Trophoblast cell (in vitro differentiated cells and primary cell): ENCODE measurements around the gene RPL10.
A peak's percentile ranks its signal among the peaks of the same experiment; 100 is the strongest.

Experiments
- DNase-seq, 2 donors: peaks; one replicate each; pipeline ENCODE4 v3.0.0-alpha.2; 2016
- H2AFZ ChIP-seq: 2 replicates; pipeline ENCODE4 v1.6.1; 2013; ENCODE audit warnings: low read length, moderate library complexity, mild to moderate bottlenecking; ENCODE audit not compliant: insufficient read depth, poor library complexity
- H2AK5ac ChIP-seq: 2 replicates; pipeline ENCODE4 v1.6.1; 2013; ENCODE audit warnings: mild to moderate bottlenecking, low read length
- H2BK120ac ChIP-seq: 2 replicates; pipeline ENCODE4 v1.6.1; 2013; ENCODE audit warnings: low read length, mild to moderate bottlenecking, moderate library complexity; ENCODE audit not compliant: insufficient read depth, poor library complexity
- H2BK12ac ChIP-seq: 2 replicates; pipeline ENCODE4 v1.6.1; 2013; ENCODE audit warnings: mild to moderate bottlenecking, low read length, moderate library complexity
- H2BK5ac ChIP-seq: 2 replicates; pipeline ENCODE4 v1.6.1; 2013; ENCODE audit warnings: low read length, low read depth, moderate library complexity, mild to moderate bottlenecking; ENCODE audit not compliant: poor library complexity
- H3K14ac ChIP-seq: 2 replicates; pipeline ENCODE4 v1.6.1; 2013; ENCODE audit warnings: mild to moderate bottlenecking, low read length
- H3K18ac ChIP-seq: 2 replicates; pipeline ENCODE4 v1.6.1; 2013; ENCODE audit warnings: mild to moderate bottlenecking, low read length
- H3K23ac ChIP-seq: 2 replicates; pipeline ENCODE4 v1.6.1; 2013; ENCODE audit warnings: low read length
- H3K27ac ChIP-seq: 2 replicates; pipeline ENCODE4 v1.5.1; 2013; ENCODE audit warnings: low read depth, mild to moderate bottlenecking, inconsistent platforms, low read length, moderate library complexity
- H3K27me3 ChIP-seq: 2 replicates; pipeline ENCODE4 v1.6.1; 2013; ENCODE audit warnings: inconsistent platforms, mild to moderate bottlenecking, low read length, moderate library complexity; ENCODE audit not compliant: insufficient read depth
- H3K36me3 ChIP-seq, 2 experiments: 1 replicate in 1 of 2; 2 replicates in 1 of 2; pipeline ENCODE4 v1.6.1; 2013; ENCODE audit warnings: low read length in 2 of 2, mild to moderate bottlenecking in 2 of 2, moderate library complexity in 1 of 2; ENCODE audit not compliant: insufficient read depth in 2 of 2, control insufficient read depth in 1 of 2
- H3K4ac ChIP-seq: 2 replicates; pipeline ENCODE4 v1.6.1; 2013; ENCODE audit warnings: low read depth, mild to moderate bottlenecking, low read length, moderate library complexity
- H3K4me1 ChIP-seq, 2 experiments: 1 replicate in 1 of 2; 2 replicates in 1 of 2; pipeline ENCODE4 v1.6.1; 2013; ENCODE audit warnings: low read length in 2 of 2, mild to moderate bottlenecking in 2 of 2, moderate library complexity in 1 of 2; ENCODE audit not compliant: insufficient read depth in 2 of 2, control insufficient read depth in 1 of 2
- H3K4me2 ChIP-seq: 2 replicates; pipeline ENCODE4 v1.6.1; 2013; ENCODE audit warnings: inconsistent platforms, mild to moderate bottlenecking, low read length, moderate library complexity
- H3K4me3 ChIP-seq: 2 replicates; pipeline ENCODE4 v1.5.1; 2013; ENCODE audit warnings: mild to moderate bottlenecking, low read depth, low read length, inconsistent platforms
- H3K79me1 ChIP-seq: one replicate; pipeline ENCODE4 v1.6.1; 2013; ENCODE audit warnings: low read length
- H3K79me2 ChIP-seq: 2 replicates; pipeline ENCODE4 v1.6.1; 2013; ENCODE audit warnings: low read length, mild to moderate bottlenecking; ENCODE audit not compliant: control insufficient read depth, insufficient read depth, poor library complexity
- H3K9ac ChIP-seq: 2 replicates; pipeline ENCODE4 v1.6.1; 2013; ENCODE audit warnings: mild to moderate bottlenecking, low read length
- H3K9me3 ChIP-seq: 2 replicates; pipeline ENCODE4 v1.6.1; 2013; ENCODE audit warnings: low read depth, mild to moderate bottlenecking, control low read depth, inconsistent platforms, low read length; ENCODE audit not compliant: insufficient read depth
- H4K12ac ChIP-seq: 2 replicates; pipeline ENCODE4 v1.6.1; 2013; ENCODE audit warnings: low read depth, mild to moderate bottlenecking, low read length, moderate library complexity
- H4K8ac ChIP-seq: 2 replicates; pipeline ENCODE4 v1.6.1; 2013; ENCODE audit warnings: low read depth, mild to moderate bottlenecking, low read length, moderate library complexity
- H4K91ac ChIP-seq: one replicate; pipeline ENCODE4 v1.6.1; 2013; ENCODE audit warnings: low read depth, mild to moderate bottlenecking, low read length, moderate library complexity
- WGBS: extraction: QIAGEN DNeasy Blood & Tissue Kit; methylation state at CpG from one replicate; pipeline ENCODE4 v1.1.7; 2013; ENCODE audit warnings: missing lambda C conversion rate; ENCODE audit not compliant: insufficient read length, insufficient coverage; ENCODE audit errors: extremely low coverage; 5-methylcytosine and 5-hydroxymethylcytosine counted together

The RPL10 gene

DNA sequence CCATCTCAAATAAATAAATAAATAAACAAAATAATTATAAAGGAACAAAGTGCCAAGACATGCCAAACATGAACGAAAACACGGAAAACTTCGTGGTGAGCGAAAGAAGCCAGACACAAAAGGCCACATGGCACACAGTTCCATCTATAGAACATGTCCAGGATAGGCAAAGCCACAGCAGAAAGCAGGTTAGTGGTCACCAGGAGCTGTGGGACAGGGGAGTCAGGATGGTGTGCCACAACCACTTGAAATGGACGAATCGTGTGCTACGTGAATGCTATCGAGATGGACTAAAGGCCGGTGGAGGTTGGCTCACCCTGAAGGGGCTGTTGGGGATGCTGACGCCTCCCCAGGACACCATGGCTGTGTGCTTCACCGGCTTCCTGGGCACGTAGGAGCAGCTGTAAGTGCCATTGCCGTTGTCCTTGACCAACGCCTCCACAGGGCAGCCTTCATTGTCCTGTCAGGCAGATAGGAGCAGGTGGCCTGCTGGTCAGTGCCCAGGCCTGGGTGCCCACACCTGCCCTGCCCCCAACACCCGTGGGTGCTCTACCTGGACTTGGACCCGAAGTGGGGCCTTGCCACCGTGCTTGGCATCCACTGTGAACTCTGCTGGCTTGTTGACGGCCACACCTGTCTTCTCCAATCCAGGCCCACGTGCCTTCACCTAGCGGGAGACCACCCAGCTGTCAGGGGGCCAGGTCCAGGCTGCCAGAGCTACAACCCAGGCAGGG lies 34.3 kb upstream of the RPL10 start:
- no peak overlapping the region for H2BK5ac ChIP-seq
- H3K36me3 ChIP-seq: peaks cover 95 to 96% of the 10 kb centered on the region in 2 experiments
- H3K27me3 ChIP-seq: no peaks in the 10 kb centered on the region
- peaks cover 4% of the 10 kb centered on the region for H3K79me1 ChIP-seq
- H4K12ac ChIP-seq: no peak overlapping the region
- no peak overlapping the region for H3K14ac ChIP-seq
- H4K8ac ChIP-seq: no peak overlapping the region
- no peak overlapping the region for H4K91ac ChIP-seq
- H2AK5ac ChIP-seq: no peak overlapping the region
- H3K4me2 ChIP-seq: no peak overlapping the region
- H2AFZ ChIP-seq: no peak overlapping the region
- H2BK12ac ChIP-seq: no peak overlapping the region
- no peak overlapping the region for H3K27ac ChIP-seq
- H3K18ac ChIP-seq: no peak overlapping the region
- no peak overlapping the region for H3K4ac ChIP-seq
- H3K79me2 ChIP-seq: peaks cover 16% of the 10 kb centered on the region
- H2BK120ac ChIP-seq: no peak overlapping the region
- no peak overlapping the region for H3K9ac ChIP-seq
- H3K4me1 ChIP-seq: peaks cover 8 to 9% of the 10 kb centered on the region in 2 experiments
- no peak overlapping the region for H3K4me3 ChIP-seq
- WGBS: no CpG with 5 or more reads among the region's 20 CpGs
- H3K23ac ChIP-seq: no peak overlapping the region
- no peak for DNase-seq
- no peaks in the 10 kb centered on the region for H3K9me3 ChIP-seq

DNA sequence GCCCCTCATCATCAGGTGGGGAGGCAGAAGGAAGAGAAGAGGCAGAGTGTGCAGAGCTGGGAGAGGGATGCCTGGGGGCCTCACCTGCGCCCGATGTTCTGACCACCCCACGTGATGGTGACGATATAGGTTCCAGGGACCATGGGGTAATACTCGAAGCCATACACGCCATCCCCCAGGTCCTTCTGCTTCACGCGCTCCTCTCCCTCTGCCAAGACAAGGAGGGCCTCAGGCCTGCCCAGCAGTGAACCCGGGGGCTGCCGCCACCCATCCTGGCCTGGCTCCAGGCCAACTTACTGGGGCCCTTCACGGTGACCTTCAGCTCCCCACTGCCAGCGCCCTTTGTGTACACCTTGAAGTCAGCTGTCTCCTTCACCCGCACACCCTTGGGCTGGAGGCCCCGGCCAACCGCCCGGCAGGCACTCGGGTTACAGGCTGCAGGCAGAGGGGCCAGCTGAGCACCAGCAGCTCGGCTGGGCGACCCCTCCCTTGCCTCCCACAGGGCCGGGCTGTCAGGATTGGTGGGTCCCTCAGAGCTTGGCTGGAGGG lies 33.1 kb upstream of the RPL10 start:
- H3K23ac ChIP-seq: no peak overlapping the region
- H3K4me1 ChIP-seq: peaks cover 8 to 9% of the 10 kb centered on the region in 2 experiments
- no peak overlapping the region for H2BK12ac ChIP-seq
- no peak overlapping the region for H3K4me2 ChIP-seq
- H3K79me1 ChIP-seq: peaks cover 12% of the 10 kb centered on the region
- peaks cover 85 to 88% of the 10 kb centered on the region in 2 experiments for H3K36me3 ChIP-seq
- H2AK5ac ChIP-seq: no peak overlapping the region
- peaks cover 25% of the 10 kb centered on the region for H3K79me2 ChIP-seq
- no peak overlapping the region for H3K18ac ChIP-seq
- H3K9ac ChIP-seq: no peak overlapping the region
- no peak overlapping the region for H2BK120ac ChIP-seq
- no peak overlapping the region for H3K14ac ChIP-seq
- no CpG with 5 or more reads among the region's 20 CpGs for whole genome bisulfite sequencing
- no peak overlapping the region for H3K27ac ChIP-seq
- H4K12ac ChIP-seq: no peak overlapping the region
- no peak overlapping the region for H2AFZ ChIP-seq
- no peak overlapping the region for H4K8ac ChIP-seq
- H3K4ac ChIP-seq: no peak overlapping the region
- H3K4me3 ChIP-seq: no peak overlapping the region
- H3K27me3 ChIP-seq: no peaks in the 10 kb centered on the region
- no peak overlapping the region for H2BK5ac ChIP-seq
- DNase-seq: no peak
- H3K9me3 ChIP-seq: no peaks in the 10 kb centered on the region
- H4K91ac ChIP-seq: no peak overlapping the region

DNA sequence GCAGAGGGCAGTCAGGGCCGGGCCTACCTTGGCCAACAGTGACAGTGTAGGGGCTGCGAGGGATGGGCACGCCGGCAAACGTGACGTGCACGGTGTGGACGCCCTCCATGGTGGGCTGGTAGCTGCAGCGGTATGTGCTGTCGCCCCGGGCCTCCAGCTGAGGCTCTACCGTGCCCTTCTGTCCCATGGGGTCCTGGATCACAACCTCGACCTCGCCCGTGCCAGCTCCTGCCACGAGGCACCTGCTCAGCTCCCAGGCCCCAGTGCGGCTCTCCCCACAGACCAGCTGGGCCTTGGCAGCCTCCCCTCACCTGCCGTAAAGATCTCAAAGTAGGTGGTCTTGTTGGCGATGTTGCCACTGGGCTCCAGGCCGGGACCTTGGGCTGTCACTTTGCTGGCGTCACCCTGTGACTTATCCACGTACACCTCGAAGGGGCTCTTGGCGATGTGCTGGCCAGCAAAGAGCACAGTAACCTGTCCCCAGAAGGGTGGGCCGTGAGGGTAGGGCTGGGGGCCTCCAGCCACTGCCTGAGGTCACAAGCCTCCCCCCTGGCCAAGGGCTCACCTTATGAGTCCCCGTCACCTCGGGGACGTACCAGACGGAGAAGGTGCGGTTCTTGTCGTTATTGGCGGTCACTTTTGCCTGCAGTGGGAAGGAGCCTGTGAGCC lies 32.0 kb upstream of the RPL10 start:
- H4K91ac ChIP-seq: no peak overlapping the region
- no peak overlapping the region for H3K27ac ChIP-seq
- H2BK120ac ChIP-seq: no peak overlapping the region
- no peak overlapping the region for H3K9ac ChIP-seq
- peaks cover 81 to 85% of the 10 kb centered on the region in 2 experiments for H3K36me3 ChIP-seq
- no peaks in the 10 kb centered on the region for H3K27me3 ChIP-seq
- no peak overlapping the region for H3K4me3 ChIP-seq
- peaks cover 20% of the 10 kb centered on the region for H3K79me1 ChIP-seq
- no peak overlapping the region for H2AFZ ChIP-seq
- H3K79me2 ChIP-seq: peaks cover 33% of the 10 kb centered on the region
- no peak overlapping the region for H2BK12ac ChIP-seq
- no peak overlapping the region for H2BK5ac ChIP-seq
- no peaks in the 10 kb centered on the region for H3K9me3 ChIP-seq
- WGBS: no CpG with 5 or more reads among the region's 32 CpGs
- H2AK5ac ChIP-seq: no peak overlapping the region
- peak overlapping the region; percentile 89 for H3K4ac ChIP-seq
- no peak overlapping the region for H3K14ac ChIP-seq
- no peak overlapping the region for H3K4me2 ChIP-seq
- H4K12ac ChIP-seq: peak overlapping the region; percentile 69
- peaks cover 8 to 9% of the 10 kb centered on the region in 2 experiments for H3K4me1 ChIP-seq
- H4K8ac ChIP-seq: no peak overlapping the region
- DNase-seq: no peak
- H3K23ac ChIP-seq: no peak overlapping the region
- H3K18ac ChIP-seq: no peak overlapping the region

DNA sequence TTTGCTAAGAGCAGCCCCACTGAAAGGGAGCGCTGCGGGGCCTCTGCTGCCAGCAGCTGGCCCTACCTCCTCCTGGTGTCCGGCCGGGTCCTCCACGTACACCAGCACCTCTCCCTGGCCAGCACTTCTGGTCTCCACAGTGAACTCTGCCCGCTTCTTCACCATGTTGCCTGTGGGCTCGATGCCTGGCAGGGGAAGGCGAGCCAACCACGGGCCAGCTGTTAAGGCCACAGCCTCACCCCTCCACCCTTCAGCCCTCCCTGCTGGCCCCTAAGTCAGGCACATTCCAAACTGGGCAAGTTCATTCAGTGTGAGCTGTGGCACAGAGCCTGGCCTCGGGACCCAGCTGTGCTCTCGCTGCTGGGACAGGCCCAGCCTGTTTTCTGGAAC lies 31.5 kb upstream of the RPL10 start:
- Histone ChIP-seq H3K4ac (peak overlapping the region; percentile 89), H2AK5ac (no peak overlapping the region), H2BK120ac (no peak overlapping the region), H3K79me1 (peaks cover 23% of the 10 kb centered on the region), H2AFZ (no peak overlapping the region), H3K27me3 (no peaks in the 10 kb centered on the region), H3K14ac (no peak overlapping the region), H3K9me3 (no peaks in the 10 kb centered on the region), H2BK5ac (no peak overlapping the region), H3K9ac (no peak overlapping the region), H4K12ac (peak overlapping the region; percentile 77), H3K4me3 (no peak overlapping the region), H3K36me3 (peaks cover 76 to 80% of the 10 kb centered on the region in 2 experiments), H4K8ac (peak overlapping the region; percentile 18), H3K79me2 (peaks cover 35% of the 10 kb centered on the region), H3K23ac (no peak overlapping the region), H4K91ac (no peak overlapping the region), H3K18ac (no peak overlapping the region), H3K4me2 (peak overlapping the region; percentile 20), H3K4me1 (peaks cover 8 to 9% of the 10 kb centered on the region in 2 experiments), H3K27ac (no peak overlapping the region), H2BK12ac (no peak overlapping the region)
- no CpG with 5 or more reads among the region's 11 CpGs for WGBS
- DNase-seq: no peak
